A204.1 (cell line): Measurements from ENCODE around the gene KCNMA1.
"Not testable (repeated sequence)": the region's sequence is repeated elsewhere in the genome, so short reads cannot be mapped to it uniquely, and the experiment has no call there.

Experiments
- FAIRE-seq: peaks from 2 replicates; lab custom pipeline; 2012; peaks lifted over from hg19 to GRCh38; lab: Jason Lieb, UNC

KCNMA1 gene

GRCh38 chr10:77581738-77582137 lies 55.9 kb downstream of the KCNMA1 start:
- FAIRE-seq: no peak

- FAIRE-seq: no peak
These were observed 57.1 kb downstream of the KCNMA1 start for GRCh38 chr10:77580482-77580881.

- no peak for FAIRE-seq
These were observed 58.9 kb downstream of the KCNMA1 start for GRCh38 chr10:77578583-77579227.

- FAIRE-seq: no peak
These were observed 59.9 kb downstream of the KCNMA1 start for GRCh38 chr10:77577666-77578229.

GRCh38 chr10:77576444-77577032 lies 61.1 kb downstream of the KCNMA1 start:
- FAIRE-seq: no peak

- no peak for FAIRE-seq
These were observed 61.6 kb downstream of the KCNMA1 start for GRCh38 chr10:77576007-77576367.

- no peak for FAIRE-seq
These were observed 62.2 kb downstream of the KCNMA1 start for GRCh38 chr10:77575271-77576006.

GRCh38 chr10:77574438-77574837 lies 63.2 kb downstream of the KCNMA1 start:
- FAIRE-seq: no peak

GRCh38 chr10:77572520-77572919 lies 65.1 kb downstream of the KCNMA1 start:
- not testable (repeated sequence) for FAIRE-seq

GRCh38 chr10:77571490-77571889 lies 66.1 kb downstream of the KCNMA1 start:
- FAIRE-seq: no peak

- FAIRE-seq: no peak
These were observed 70.6 kb downstream of the KCNMA1 start for GRCh38 chr10:77566914-77567566.

GRCh38 chr10:77566236-77566635 lies 71.4 kb downstream of the KCNMA1 start:
- FAIRE-seq: no peak

GRCh38 chr10:77565590-77566023 lies 72.0 kb downstream of the KCNMA1 start:
- no peak for FAIRE-seq

- no peak for FAIRE-seq
These were observed 72.6 kb downstream of the KCNMA1 start for GRCh38 chr10:77564731-77565589.

- FAIRE-seq: no peak
These were observed 73.9 kb downstream of the KCNMA1 start for GRCh38 chr10:77563638-77564270.

GRCh38 chr10:77562742-77563141 lies 74.9 kb downstream of the KCNMA1 start:
- no peak for FAIRE-seq

GRCh38 chr10:77561991-77562390 lies 75.6 kb downstream of the KCNMA1 start:
- no peak for FAIRE-seq

- FAIRE-seq: no peak
These were observed 77.1 kb downstream of the KCNMA1 start for GRCh38 chr10:77560471-77560870.

- FAIRE-seq: no peak
These were observed 77.6 kb downstream of the KCNMA1 start for GRCh38 chr10:77560052-77560451.

GRCh38 chr10:77556990-77557601 lies 80.5 kb downstream of the KCNMA1 start:
- FAIRE-seq: no peak
